ENCODE measurements around the gene HYI.
"Not testable (repeated sequence)": the region's sequence is repeated elsewhere in the genome, so short reads cannot be mapped to it uniquely, and the experiment has no call there.

The HYI gene

DNA sequence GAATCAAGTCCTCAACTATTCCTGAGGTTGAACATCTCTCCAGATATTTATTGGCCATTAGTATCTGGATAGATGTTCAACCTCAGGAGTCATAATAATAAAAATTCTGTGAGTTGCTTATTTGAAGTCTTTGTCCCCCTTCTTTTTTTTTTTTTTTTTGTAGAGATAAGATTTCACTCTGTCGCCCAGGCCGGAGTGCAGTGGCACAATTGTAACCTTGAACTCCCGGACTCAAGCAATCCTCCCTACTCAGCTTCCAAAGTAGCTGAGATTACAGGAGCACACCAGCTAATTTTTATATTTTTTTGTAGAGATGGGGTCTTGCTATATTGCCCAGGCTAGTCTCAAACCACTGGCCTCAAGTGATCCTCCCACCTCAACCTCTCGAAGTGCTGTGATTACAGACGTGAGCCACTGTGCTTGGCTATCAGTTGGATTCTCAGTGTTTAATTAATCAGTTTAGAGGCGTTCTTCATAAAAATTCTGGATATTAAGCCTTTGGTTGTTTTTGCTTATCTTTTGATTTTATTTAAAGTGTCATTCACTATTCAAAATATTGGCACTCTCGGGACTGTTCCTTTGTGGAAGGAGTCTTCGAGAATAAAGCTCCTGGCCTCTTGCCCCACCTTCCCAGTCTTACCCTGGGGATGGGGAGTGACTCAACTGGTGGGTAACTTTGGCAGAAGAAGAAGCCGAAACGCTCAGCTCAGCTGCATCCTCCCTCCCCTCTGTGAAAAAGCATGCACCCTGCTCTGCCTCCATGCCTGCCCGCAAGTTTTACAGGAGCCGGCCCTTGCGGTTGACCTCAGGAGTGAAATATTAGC, 11.2 kb upstream of the HYI start:
- no peak for DNase-seq

DNA sequence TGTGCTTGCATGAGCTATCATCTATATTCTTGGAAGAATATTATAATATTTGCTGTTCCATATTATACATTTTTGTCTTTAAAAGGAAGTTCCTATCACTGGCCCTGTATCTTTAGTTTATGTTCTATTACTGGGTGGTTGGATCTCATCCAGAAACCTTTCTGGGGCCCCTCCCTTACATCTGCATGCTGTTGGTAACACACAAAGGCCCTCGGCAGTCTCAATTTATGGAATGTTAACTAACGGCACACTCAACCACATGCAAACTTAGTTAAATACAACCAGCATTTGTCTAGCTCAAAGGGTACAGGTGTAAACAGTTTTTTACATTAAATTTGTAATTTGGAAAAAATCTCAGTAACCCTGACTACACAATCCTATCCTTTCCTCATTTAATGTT, 9.7 kb upstream of the HYI start:
- DNase-seq = no peak

DNA sequence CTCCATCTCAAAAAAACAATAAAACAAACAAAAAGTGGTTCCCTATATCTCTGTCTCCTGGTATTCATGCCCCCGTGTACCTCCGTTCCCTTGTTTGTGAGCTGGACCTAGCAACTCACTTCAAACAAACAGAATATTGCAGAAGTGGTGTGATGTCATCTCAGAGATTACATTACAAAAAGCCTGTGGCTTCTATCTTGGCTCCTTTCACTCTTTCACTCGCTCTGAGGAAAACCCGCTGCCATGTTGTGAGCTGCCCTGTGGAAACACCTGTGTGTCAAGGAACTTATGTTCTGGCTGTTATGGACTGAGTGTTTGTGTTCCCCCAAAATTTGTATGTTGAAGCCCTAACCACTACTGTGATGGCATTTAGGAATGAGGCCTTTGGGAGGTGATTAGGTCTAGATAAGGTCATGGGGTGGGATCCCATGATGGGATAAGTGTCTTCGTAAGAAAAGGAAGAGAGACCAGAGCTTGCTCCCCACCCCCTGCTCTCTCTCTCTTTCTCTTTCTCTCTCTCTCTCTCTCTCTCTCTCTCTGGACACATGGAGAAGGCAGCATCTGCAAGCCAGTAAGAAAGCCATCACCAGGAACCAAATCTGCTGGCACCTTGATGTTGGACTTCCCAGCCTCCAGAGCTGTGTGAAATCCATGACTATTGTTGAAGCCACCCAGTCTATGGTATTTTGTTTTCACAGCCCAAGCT, 7.4 kb upstream of the HYI start:
- DNase-seq = no peak

DNA sequence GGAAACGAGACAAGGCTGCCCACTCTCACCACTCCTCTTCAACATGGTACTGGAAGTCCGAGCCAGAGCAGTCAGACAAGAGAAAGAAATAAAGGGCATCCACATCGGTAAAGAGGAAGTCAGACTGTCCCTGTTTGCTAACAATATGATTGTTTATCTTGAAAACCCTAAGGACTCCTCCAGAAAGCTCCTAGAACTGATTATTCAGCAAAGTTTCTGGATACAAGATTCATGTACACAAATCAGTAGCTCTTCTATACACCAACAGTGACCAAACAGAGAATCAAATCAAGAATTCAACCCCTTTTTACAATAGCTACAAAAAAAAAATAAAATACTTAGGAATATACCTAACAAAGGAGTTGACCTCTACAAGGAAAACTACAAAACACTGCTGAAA, 4.6 kb upstream of the HYI start:
- not testable (repeated sequence) for DNase-seq

DNA sequence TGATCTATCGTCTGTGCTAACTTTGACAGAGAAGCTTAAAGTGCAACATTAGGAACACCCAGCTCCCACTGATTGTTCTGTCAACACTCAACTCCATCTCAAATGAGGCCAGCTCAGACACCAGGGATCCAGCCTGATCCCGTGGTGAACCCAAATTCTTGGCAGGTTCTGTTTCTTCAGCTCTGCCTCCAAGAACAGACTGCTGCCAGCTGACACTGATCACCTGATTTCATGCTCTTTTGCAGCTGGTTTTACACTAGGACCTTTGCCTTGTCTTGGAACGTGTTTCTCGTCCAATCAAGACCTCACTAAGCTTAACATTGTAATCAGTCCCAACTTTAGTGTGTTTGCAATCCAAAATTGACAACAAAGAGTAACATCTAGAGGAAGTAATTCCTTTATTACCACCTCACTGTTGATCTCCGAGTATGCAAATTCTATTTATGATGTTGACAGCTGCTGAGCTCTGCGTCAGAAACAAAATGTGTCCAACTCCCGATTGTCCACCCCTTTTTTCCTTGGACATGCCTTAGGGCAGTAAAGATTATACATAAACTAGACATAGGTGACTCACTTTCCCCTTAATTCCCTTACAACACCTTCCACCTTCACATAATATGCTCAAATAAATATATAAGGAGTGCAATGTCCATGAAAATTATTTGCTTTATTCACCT, 1.6 kb upstream of the HYI start:
- no peak for DNase-seq

DNA sequence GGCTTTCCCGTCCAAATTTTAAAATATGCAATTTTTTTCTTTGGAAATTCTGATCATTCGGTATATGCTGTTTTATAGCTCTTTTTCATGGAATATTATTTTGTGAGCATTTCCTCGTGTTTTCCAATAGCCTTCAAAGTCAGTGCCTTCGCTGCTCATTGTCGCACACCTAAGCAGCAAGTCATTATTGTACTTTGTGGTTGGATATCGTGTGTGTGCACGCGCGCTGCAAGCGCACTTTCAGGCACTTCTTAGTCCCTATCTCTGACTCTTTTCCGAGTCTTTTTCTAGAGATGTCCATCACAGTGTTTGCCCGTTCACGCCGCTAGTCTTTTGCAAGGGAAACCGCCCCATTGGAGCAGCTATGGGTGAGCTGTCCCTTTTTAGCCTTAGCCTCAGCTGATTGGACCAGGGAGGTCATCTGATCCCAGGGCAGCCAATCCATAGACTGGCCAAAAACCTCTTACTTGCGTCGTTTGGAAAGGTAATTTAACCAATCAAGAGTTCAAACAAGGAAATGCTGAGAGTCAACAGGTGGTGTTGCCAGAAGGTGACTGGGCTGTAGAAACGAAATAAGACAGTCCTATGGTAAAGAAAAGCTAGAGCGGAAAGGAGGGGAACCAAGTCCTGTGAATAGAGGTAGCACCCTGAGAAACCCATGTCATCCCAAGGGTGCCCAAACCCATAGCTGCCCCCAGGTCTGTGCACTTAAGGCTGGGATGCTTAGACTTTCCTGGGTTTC, 710 bp upstream of the HYI start:
- peak; percentile 80 for DNase-seq

DNA sequence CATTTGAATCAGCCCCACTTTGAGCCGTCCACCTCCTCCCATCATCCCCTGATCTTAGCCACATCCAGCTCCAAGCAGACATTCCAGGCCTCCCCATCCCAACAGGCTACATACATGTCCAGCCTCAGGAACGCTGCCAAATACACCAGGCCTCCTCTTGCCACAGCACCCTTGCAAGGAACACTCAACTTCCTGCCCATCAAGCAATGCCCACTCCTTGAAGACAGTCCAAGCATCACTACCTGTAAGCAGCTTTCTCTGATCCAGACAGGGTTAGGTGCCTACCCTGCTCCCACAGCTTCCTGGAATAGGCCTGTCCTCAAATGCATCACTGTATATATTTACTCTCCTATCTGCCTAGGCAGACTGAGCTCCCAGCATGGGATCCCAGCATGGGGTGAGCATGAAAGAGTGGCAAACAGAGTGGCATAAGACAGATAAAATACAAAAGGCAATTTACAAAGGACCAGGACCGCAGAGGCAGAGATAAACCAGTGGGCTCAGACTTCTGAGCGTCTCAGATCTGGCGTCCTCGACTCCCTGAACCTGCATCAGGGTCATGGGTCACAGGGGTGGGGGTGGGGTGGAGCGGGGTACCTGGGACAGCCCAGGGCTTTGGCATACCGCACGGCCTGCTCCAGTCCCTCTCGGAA, 816 bp downstream of the HYI start:
- no peak for DNase-seq

DNA sequence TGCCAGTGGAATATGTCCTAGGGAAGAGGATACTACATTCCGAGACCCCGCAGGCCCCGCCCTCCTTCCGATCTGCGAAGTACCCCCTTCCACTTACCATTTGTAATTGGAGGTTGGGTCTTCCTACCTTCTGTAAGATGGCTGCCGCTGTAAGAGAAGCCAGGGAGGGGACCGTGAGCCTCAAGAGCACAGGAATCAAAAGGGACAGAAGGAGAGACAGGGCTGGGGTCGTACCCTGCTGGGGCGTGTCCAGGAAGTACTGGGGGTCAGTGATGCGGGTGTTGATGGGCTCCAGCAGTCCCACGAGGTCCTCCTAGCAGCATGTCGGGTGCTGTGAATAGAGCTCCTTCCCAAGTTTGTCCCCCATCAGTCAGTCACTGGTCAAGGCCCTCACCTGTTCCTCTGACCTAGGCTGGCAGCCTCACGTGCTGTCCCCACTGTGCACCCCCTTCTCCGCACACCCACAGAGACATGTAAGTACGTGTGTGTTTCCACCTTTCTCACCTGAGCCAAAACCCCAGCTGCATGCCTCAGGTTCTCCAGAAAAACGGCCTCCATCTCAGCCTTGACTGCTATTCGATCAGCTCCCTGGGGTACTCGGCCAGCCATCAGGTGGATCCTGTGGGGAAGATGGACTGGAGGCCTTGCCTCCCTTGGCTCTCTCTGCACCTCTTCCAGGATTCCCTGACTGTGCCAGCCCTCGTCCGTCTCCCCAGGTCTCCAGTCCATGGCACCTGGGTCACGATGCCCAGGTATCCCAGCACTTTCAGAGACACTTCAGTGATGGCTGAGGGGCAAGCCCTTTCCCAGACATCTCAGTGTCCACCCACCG, 1.8 kb downstream of the HYI start:
- DNase-seq = no peak

DNA sequence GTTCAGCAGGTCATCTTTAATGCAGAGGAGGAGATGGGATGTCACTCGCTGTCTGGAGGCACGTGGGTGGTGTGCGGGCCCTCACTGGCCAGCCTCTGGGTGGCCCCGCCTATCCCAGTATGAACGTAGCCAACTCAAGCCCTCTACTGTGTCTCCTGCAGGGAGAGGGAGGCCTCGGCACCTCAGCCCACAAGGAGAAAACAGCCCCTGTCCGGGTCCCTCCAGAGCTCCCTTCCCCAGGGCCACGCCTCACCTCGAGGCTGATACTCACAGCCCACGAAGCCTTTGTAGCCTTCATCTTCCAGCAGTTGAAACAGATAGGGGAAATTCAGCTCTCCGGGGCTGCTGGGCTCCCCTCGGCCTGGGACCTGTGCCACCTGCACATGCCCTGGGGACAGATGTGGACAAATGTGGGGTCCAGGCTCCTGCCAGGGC, 2.6 kb downstream of the HYI start:
- no peak for DNase-seq

DNA sequence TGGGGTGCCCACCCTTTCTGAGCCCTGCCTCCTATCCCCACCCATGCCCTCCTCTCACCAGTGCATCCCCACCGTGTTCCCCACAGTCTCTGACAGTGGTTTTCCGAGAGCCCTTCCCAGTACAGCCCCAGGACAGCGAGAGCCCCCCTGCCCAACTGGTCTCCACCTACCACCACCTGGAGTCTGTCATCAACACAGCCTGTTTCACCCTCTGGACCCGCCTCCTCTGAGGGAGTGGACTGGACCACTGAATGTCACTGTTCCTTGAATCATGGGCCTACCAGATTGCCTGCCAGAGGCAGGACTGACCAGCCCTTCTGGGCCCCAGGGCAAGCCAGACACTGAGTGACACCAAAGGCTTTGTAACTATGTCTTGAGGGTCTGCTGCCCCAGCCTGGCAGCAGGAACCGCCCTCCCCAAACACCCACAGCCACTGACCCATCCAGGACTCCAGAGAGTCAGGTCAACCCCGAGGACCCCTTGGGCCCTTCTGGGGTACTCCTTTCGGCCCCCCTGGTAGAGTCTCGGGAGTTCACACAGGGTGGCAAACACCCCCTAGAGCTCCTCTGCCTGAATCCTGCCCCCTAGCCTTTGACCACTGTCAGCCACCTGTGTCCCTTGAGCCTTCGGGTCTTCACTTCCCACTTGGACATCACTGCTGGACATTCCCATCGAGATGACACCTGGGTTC, 3.3 kb downstream of the HYI start:
- no peak for DNase-seq

DNA sequence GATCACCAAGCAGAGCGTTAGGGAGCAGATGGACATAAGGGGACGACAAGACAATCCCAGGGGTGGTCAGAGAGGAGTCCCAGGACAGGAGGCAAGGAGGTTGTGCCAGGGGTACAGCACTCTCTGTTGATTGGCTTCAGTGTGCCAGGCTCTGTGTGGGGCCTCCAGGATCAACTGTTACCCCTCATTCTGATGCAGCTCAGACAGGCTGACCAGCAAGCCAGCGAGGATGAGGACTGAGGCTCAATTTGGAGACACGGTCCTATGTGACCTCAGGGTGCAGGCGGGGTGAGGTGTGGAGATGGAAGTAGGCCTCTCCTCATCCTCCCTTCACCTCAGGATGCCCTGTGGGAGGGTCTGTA, 4.0 kb downstream of the HYI start:
- no peak for DNase-seq

DNA sequence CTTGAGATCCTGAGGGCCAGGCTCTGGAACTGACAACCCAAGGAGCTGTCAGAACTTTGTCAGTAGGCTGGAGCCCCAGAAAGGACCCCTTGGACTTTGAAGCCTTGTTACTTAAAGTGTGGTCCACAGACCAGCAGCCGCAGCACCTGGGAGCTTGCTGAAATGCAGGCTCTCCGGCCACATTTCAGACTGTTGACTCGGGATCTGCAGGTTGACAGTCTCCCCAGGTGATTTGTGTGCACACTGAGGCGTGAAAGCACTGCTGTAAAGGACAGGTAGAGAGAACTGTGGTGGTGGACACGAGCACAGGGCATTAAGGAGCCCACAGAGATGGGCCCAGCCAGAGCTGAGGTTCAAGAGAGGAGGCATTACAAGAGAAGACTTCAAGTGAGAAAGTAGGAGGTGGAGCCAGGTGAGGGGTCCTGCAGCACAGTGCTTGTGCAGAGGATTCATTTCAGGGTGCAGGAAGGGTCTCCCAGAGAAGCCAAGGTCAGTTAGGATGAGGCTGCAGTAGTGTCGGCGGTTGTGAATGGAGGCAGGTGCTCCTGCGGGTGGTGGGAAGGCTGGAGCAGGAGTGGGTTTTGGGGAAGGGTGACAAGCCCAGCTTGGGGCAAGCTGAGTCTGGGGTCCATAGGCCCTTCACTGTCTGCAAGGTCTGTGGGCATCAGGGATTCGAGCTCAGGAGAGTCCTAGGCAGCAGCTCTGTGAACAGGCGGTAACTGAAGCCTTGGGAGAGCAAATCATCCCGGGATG, 4.6 kb downstream of the HYI start:
- no peak for DNase-seq

DNA sequence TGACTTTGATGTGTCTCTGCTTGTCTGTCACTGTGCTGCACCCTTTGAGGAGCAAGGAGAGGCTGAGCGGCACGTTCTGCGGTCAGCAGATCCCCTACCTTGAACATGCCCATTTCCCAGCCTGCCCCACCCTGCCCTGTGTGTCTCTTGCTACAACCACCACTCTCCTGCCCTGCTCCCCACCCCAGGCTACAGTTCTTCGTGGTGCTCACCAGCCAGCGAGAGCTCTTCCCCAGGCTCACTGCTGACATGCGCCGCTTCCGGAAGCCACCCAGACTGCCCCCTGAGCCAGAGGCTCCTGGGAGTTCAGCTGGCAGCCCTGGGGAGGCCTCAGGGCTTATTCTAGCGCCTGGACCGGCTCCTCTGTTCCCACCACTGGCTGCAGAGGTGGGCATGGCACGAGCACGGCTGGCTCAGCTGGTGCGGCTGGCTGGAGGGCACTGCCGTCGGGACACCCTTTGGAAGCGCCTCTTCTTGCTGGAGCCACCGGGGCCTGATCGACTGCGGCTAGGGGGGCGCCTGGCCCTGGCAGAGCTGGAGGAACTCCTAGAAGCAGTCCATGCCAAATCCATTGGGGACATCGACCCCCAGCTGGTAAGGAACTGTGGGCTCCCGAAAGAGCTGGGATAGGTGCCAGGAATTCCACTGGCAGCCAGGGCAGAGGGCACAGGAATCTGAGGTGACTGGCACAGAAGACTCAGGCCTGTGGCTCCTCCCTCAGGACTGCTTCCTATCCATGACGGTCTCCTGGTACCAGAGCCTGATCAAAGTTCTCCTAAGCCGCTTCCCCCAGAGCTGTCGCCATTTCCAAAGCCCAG, 5.6 kb downstream of the HYI start:
- no peak for DNase-seq

DNA sequence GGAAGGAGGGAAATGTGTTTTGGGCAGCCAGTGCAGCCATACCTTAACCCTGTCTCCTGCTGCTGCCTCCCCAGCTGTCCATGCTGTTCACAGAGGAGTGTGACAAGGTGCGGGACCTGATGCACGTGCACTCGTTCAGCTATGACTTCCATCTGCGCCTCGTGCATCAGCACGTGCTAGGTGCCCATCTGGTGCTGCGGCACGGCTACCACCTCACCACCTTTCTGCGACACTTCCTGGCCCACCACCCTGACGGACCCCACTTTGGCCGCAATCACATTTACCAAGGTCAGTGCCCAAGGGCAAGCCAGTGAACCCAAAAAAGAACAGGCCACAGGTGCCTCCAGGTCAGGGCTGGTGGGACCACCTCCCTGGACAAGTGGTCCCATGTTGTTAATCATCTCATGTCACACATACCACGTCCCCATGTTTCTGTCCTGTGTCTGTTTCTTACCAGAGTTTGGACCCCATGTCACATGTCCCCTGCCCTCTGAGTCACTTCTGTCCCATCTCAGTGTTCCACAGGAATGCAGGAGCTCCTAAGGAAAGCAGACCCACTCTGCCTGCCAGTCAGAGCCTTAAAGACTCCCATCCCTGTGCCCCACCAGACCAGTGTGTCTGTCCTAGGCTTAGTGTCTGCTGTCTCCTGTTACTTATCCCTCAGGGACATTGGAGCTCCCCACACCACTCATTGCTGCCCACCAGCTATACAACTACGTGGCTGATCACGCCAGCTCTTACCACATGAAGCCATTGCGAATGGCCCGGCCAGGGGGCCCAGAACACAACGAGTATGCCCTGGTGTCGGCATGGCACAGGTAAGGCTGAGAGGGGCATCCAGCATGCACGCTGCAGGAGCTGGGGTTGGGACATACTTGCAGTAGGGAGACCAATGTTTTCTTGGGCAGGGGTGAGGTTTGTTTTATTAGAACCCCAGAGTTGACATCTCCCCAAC, 6.6 kb downstream of the HYI start:
- no peak for DNase-seq

DNA sequence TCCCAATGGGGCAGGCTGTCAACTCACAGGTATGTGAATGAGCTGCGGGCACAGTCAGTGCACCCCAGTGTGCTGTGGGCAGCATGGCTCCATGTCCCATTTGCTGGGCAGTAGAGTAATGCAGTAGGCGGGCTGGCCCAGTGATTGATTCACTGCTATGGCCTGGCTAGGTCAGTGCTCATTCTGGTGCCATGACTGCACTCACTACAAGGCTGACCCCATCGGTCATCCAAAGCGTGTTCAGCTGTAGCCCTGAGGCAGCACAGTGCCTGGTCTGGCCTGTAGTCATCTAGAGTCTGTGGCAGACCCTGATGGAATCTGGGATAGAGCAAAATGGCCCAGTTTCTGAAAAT, 7.4 kb downstream of the HYI start:
- DNase-seq = no peak

DNA sequence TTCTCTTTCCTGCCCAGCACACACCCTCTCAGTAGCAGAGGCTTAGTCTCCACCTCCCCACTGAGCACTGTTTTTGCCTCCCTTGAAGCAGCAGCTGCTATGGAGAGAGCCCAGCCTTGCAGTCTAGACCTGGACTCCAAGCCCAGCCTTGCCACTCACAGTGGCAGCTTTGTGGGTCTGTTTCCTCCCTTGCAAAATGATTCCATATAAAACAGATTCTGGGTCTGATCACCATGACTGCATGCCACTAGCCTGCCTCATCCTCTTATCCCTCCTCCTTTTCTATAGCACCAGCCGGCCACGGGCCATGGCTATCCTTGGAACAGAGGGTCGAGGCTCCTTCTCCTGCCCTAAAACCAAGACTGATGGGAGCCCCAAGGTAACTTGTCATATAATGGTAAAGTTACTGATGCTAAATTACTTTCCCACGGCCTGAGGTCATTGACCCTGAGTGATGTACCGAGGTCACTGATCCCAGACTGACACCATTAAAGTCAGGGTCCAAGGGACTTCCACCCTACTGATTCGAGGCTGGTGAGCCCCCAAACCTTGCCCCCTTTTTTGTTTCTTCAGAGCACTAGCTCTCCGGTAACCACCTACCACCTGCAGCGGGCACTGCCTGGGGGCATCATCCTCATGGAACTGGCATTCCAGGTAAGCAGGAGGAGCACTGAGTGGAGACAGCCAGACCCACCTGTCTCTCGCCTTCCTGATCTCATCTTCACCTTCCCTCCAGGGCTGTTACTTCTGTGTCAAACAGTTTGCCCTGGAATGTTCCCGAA, 7.9 kb downstream of the HYI start:
- DNase-seq = no peak

DNA sequence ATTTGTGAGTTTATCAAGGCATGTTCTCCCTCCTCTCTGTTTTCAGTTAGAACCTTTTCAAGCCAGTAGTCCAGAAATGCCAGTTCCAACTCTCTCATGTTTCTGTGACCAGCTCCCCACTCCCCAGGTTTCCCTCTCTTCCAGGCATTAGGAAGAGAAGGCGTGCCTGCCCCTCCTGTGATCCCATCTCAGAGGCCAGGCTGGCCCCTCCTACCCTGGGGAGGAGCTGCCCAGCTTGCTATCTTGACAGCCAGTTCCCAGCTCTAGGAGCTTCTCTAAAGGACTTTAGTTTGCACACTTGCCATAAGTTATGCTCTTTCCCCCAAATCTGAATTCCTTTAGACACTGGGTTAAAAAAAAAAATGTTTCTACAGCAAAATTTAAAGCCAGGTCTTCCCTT, 8.9 kb downstream of the HYI start:
- no peak for DNase-seq
